ENCODE data around the gene SP110.

GRCh38 chr2:230219419-230220331 lies at the start of gene SP110:
- TF ChIP-seq, protein P1, sequence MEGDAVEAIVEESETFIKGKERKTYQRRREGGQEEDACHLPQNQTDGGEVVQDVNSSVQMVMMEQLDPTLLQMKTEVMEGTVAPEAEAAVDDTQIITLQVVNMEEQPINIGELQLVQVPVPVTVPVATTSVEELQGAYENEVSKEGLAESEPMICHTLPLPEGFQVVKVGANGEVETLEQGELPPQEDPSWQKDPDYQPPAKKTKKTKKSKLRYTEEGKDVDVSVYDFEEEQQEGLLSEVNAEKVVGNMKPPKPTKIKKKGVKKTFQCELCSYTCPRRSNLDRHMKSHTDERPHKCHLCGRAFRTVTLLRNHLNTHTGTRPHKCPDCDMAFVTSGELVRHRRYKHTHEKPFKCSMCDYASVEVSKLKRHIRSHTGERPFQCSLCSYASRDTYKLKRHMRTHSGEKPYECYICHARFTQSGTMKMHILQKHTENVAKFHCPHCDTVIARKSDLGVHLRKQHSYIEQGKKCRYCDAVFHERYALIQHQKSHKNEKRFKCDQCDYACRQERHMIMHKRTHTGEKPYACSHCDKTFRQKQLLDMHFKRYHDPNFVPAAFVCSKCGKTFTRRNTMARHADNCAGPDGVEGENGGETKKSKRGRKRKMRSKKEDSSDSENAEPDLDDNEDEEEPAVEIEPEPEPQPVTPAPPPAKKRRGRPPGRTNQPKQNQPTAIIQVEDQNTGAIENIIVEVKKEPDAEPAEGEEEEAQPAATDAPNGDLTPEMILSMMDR (IDR thresholded peaks at IDR 0.05), result peak in 1 of 6 experiments; percentile 7
- TF ChIP-seq POLR2A (IDR thresholded peaks at IDR 0.05), result peak in 2 of 4 donors; percentile 18 to 49
